HEK293 (cell line): ENCODE measurements around the gene CSPG4.

Experiments used
- ATF2 ChIP-seq: fragments of 450-650 bp; formaldehyde crosslinking; IDR thresholded peaks from 2 replicates; pipeline ENCODE4 v1.5.1; 2016; ENCODE audit warnings: missing biosample characterization, missing genetic modification characterization, low read depth
- HOXC10 ChIP-seq: sonication (generic); formaldehyde crosslinking; IDR thresholded peaks from 2 replicates; pipeline ENCODE4 v1.8.1; 2023; ENCODE audit warnings: mild to moderate bottlenecking, missing genetic modification reagents
- KLF1 ChIP-seq: fragments of 450-650 bp; formaldehyde crosslinking; IDR thresholded peaks from 2 replicates; pipeline ENCODE4 v1.5.1; 2016; ENCODE audit warnings: missing biosample characterization, missing genetic modification characterization
- KLF8 ChIP-seq: fragments of 450-650 bp; formaldehyde crosslinking; IDR thresholded peaks from 2 replicates; pipeline ENCODE4 v1.5.1; 2016; ENCODE audit warnings: missing biosample characterization, missing genetic modification characterization
- PBX3 ChIP-seq: sonication (generic); formaldehyde crosslinking; IDR thresholded peaks from 2 replicates; pipeline ENCODE4 v1.8.1; 2022; ENCODE audit warnings: mild to moderate bottlenecking, moderate library complexity, missing genetic modification reagents
- PRDM10 ChIP-seq: fragments of 450-650 bp; formaldehyde crosslinking; IDR thresholded peaks from 2 replicates; pipeline ENCODE4 v1.5.1; 2016; ENCODE audit warnings: missing biosample characterization, missing genetic modification characterization
- SALL2 ChIP-seq: fragments of 450-650 bp; formaldehyde crosslinking; IDR thresholded peaks from 2 replicates; pipeline ENCODE4 v1.5.0; 2017; ENCODE audit warnings: missing biosample characterization, mild to moderate bottlenecking, missing genetic modification characterization, borderline replicate concordance
- SCRT1 ChIP-seq: fragments of 450-650 bp; formaldehyde crosslinking; IDR thresholded peaks from 2 replicates; pipeline ENCODE4 v1.5.1; 2016; ENCODE audit warnings: missing biosample characterization, missing genetic modification characterization, borderline replicate concordance
- SCRT2 ChIP-seq: fragments of 450-650 bp; formaldehyde crosslinking; IDR thresholded peaks from 2 replicates; pipeline ENCODE4 v1.5.1; 2016; ENCODE audit warnings: missing biosample characterization, missing genetic modification characterization
- WT1 ChIP-seq: fragments of 450-650 bp; formaldehyde crosslinking; IDR thresholded peaks from 2 replicates; pipeline ENCODE4 v1.5.1; 2016; ENCODE audit warnings: missing biosample characterization, missing genetic modification characterization
- ZBTB17 ChIP-seq: fragments of 450-650 bp; formaldehyde crosslinking; IDR thresholded peaks from 2 replicates; pipeline ENCODE4 v1.5.1; 2016; ENCODE audit warnings: missing biosample characterization, missing genetic modification characterization
- ZEB2 ChIP-seq: fragments of 450-650 bp; formaldehyde crosslinking; IDR thresholded peaks from 2 replicates; pipeline ENCODE4 v1.5.1; 2016; ENCODE audit warnings: missing biosample characterization, missing genetic modification characterization
- ZNF10 ChIP-seq: fragments of 450-650 bp; formaldehyde crosslinking; IDR thresholded peaks from 2 replicates; pipeline ENCODE4 v1.5.1; 2017; ENCODE audit warnings: missing biosample characterization, missing genetic modification characterization
- ZNF112 ChIP-seq: fragments of 450-650 bp; formaldehyde crosslinking; IDR thresholded peaks from 2 replicates; pipeline ENCODE4 v1.5.0; 2017; ENCODE audit warnings: missing biosample characterization, missing genetic modification characterization
- ZNF133 ChIP-seq: fragments of 450-650 bp; formaldehyde crosslinking; IDR thresholded peaks from 2 replicates; pipeline ENCODE4 v1.5.1; 2016; ENCODE audit warnings: missing biosample characterization, missing genetic modification characterization
- ZNF146 ChIP-seq: fragments of 450-650 bp; formaldehyde crosslinking; IDR thresholded peaks from 2 replicates; pipeline ENCODE4 v1.5.1; 2016; ENCODE audit warnings: missing biosample characterization, missing genetic modification characterization
- ZNF221 ChIP-seq: fragments of 450-650 bp; formaldehyde crosslinking; IDR thresholded peaks from 2 replicates; pipeline ENCODE4 v1.5.1; 2017; ENCODE audit warnings: missing biosample characterization, missing genetic modification characterization, borderline replicate concordance
- ZNF341 ChIP-seq: fragments of 450-650 bp; formaldehyde crosslinking; IDR thresholded peaks from 2 replicates; pipeline ENCODE4; 2016; ENCODE audit warnings: low read depth, missing biosample characterization, missing genetic modification characterization
- ZNF449 ChIP-seq: fragments of 450-650 bp; formaldehyde crosslinking; IDR thresholded peaks from 2 replicates; pipeline ENCODE4 v1.5.1; 2017; ENCODE audit warnings: missing biosample characterization, mild to moderate bottlenecking, missing genetic modification characterization, moderate library complexity
- ZNF521 ChIP-seq: fragments of 450-650 bp; formaldehyde crosslinking; IDR thresholded peaks from 2 replicates; pipeline ENCODE4 v1.5.1; 2017; ENCODE audit warnings: missing biosample characterization, mild to moderate bottlenecking, missing genetic modification characterization
- ZNF530 ChIP-seq: fragments of 450-650 bp; formaldehyde crosslinking; IDR thresholded peaks from 2 replicates; pipeline ENCODE4 v1.5.1; 2016; ENCODE audit warnings: low read depth, missing biosample characterization, missing genetic modification characterization
- ZNF558 ChIP-seq: fragments of 450-650 bp; formaldehyde crosslinking; IDR thresholded peaks from 2 replicates; pipeline ENCODE4 v1.5.1; 2016; ENCODE audit warnings: missing biosample characterization, missing genetic modification characterization
- ZNF561 ChIP-seq: fragments of 450-650 bp; IDR thresholded peaks from 2 replicates; pipeline ENCODE4 v1.5.1; 2018; ENCODE audit warnings: missing biosample characterization, missing genetic modification characterization, borderline replicate concordance
- ZNF624 ChIP-seq: fragments of 450-650 bp; formaldehyde crosslinking; IDR thresholded peaks from 2 replicates; pipeline ENCODE4 v1.5.1; 2017; ENCODE audit warnings: missing biosample characterization, missing genetic modification characterization
- ZNF658 ChIP-seq: fragments of 450-650 bp; formaldehyde crosslinking; IDR thresholded peaks from 2 replicates; pipeline ENCODE4; 2016; ENCODE audit warnings: missing biosample characterization, missing genetic modification characterization
- ZNF670 ChIP-seq: fragments of 450-650 bp; formaldehyde crosslinking; IDR thresholded peaks from 2 replicates; pipeline ENCODE4 v1.5.1; 2016; ENCODE audit warnings: missing biosample characterization, missing genetic modification characterization, low read depth
- ZNF701 ChIP-seq: fragments of 450-650 bp; formaldehyde crosslinking; IDR thresholded peaks from 2 replicates; pipeline ENCODE4 v1.5.1; 2016; ENCODE audit warnings: missing biosample characterization, missing genetic modification characterization
- ZNF707 ChIP-seq: fragments of 450-650 bp; formaldehyde crosslinking; IDR thresholded peaks from 2 replicates; pipeline ENCODE4 v1.5.1; 2016; ENCODE audit warnings: missing biosample characterization, missing genetic modification characterization
- ZNF76 ChIP-seq: fragments of 450-650 bp; formaldehyde crosslinking; IDR thresholded peaks from 2 replicates; pipeline ENCODE4; 2016; ENCODE audit warnings: low read depth, missing biosample characterization, missing genetic modification characterization, borderline replicate concordance
- ZNF776 ChIP-seq: fragments of 450-650 bp; formaldehyde crosslinking; IDR thresholded peaks from 2 replicates; pipeline ENCODE4 v1.5.0; 2017; ENCODE audit warnings: missing biosample characterization, missing genetic modification characterization, borderline replicate concordance
- ZSCAN16 ChIP-seq: fragments of 450-650 bp; formaldehyde crosslinking; IDR thresholded peaks from 2 replicates; pipeline ENCODE4 v1.5.1; 2016; ENCODE audit warnings: missing biosample characterization, missing genetic modification characterization

The CSPG4 gene

GRCh38 chr15:75640483-75641178 is 72.0 kb downstream of the CSPG4 start (continued):
- TF ChIP-seq PBX3 (CRISPR knock-in tag) (no peak), ZNF658 (tag by site-specific recombination) (no peak), ZEB2 (tag by site-specific recombination) (no peak), ZNF341 (tag by site-specific recombination) (no peak), ZNF561 (0 out of 2 replicates have a peak, but pooled peaks have one; percentile 28), ZNF112 (tag by site-specific recombination) (no peak), ZNF521 (tag by site-specific recombination) (no peak), ZNF707 (no peak), ZNF558 (tag by site-specific recombination) (0 out of 2 replicates have a peak, but pooled peaks have one; percentile 19), ZSCAN16 (tag by site-specific recombination) (no peak), SCRT2 (tag by site-specific recombination) (peak; percentile 32; the same call in 1 of the 2 replicates), ZNF530 (no peak), ZNF776 (tag by site-specific recombination) (no peak), ZNF221 (tag by site-specific recombination) (no peak), ZNF449 (tag by site-specific recombination) (peak; percentile 97), KLF8 (tag by site-specific recombination) (no peak), ZBTB17 (peak; percentile 92), ZNF76 (no peak), ZNF701 (tag by site-specific recombination) (no peak), ZNF10 (peak; percentile 73), ZNF146 (tag by site-specific recombination) (no peak), ZNF133 (no peak), ATF2 (tag by site-specific recombination) (no peak), WT1 (tag by site-specific recombination) (no peak), ZNF624 (tag by site-specific recombination) (no peak), KLF1 (no peak), SCRT1 (tag by site-specific recombination) (no peak), PRDM10 (peak; percentile 81), SALL2 (tag by site-specific recombination) (no peak), HOXC10 (CRISPR knock-in tag) (no peak), ZNF670 (tag by site-specific recombination) (no peak)
